Hepatocyte (in vitro differentiated cells): ENCODE data around the gene BICD1. TPM values are rescaled to one million over a fixed set of nuclear protein-coding genes. Genes with fewer than 3 reads are reported as not detected.

ENCODE experiments used
- DNase-seq: peaks from one replicate; pipeline ENCODE4 v3.0.0-alpha.2; 2016; ENCODE audit warnings: low spot score
- H2AFZ ChIP-seq: fragments of 200-600 bp; sonication (generic); 2 replicates; pipeline ENCODE4 v1.6.0; 2016; ENCODE audit warnings: antibody characterized with exemption, mild to moderate bottlenecking
- H3K27ac ChIP-seq: fragments of 200-600 bp; sonication (generic); 2 replicates; pipeline ENCODE4 v1.5.1; 2016; ENCODE audit warnings: mild to moderate bottlenecking
- H3K27me3 ChIP-seq: fragments of 200-600 bp; sonication (generic); 2 replicates; pipeline ENCODE4 v1.6.1; 2016
- H3K36me3 ChIP-seq: fragments of 200-600 bp; sonication (generic); replicated peaks from 2 replicates; pipeline ENCODE4 v1.5.1; 2016; ENCODE audit warnings: low read depth; ENCODE audit not compliant: insufficient read depth
- H3K4me1 ChIP-seq: fragments of 200-600 bp; sonication (generic); 2 replicates; pipeline ENCODE4 v1.5.1; 2016; ENCODE audit warnings: mild to moderate bottlenecking, moderate library complexity; ENCODE audit not compliant: insufficient read depth
- H3K4me2 ChIP-seq: fragments of 200-600 bp; sonication (generic); 2 replicates; pipeline ENCODE4 v1.6.0; 2016
- H3K4me3 ChIP-seq: fragments of 200-600 bp; sonication (generic); 2 replicates; pipeline ENCODE4 v1.5.1; 2016; ENCODE audit warnings: mild to moderate bottlenecking
- H3K79me2 ChIP-seq: fragments of 200-600 bp; sonication (generic); 2 replicates; pipeline ENCODE4 v1.6.0; 2017; ENCODE audit warnings: mild to moderate bottlenecking
- H3K9me2 ChIP-seq: fragments of 200-600 bp; sonication (generic); replicated peaks from 2 replicates; pipeline ENCODE4 v1.6.0; 2017; ENCODE audit warnings: mild to moderate bottlenecking; ENCODE audit not compliant: insufficient read depth
- H3K9me3 ChIP-seq: fragments of 200-600 bp; sonication (generic); 2 replicates; pipeline ENCODE4 v1.5.1; 2016; ENCODE audit warnings: low read depth, mild to moderate bottlenecking
- H4K20me1 ChIP-seq: fragments of 200-600 bp; sonication (generic); 2 replicates; pipeline ENCODE4 v1.6.0; 2016; ENCODE audit warnings: mild to moderate bottlenecking; ENCODE audit not compliant: insufficient read depth, poor library complexity, severe bottlenecking
- EZH2 ChIP-seq: fragments of 200-600 bp; sonication (generic); IDR thresholded peaks from 2 replicates; pipeline ENCODE4 v1.6.1; 2016; ENCODE audit warnings: antibody characterized with exemption, mild to moderate bottlenecking, borderline replicate concordance
- EZH2phosphoT487 ChIP-seq: fragments of 200-600 bp; sonication (generic); IDR thresholded peaks from one replicate; pipeline ENCODE4 v1.6.1; 2018; ENCODE audit warnings: antibody characterized with exemption, mild to moderate bottlenecking, low read depth, moderate library complexity; ENCODE audit not compliant: unreplicated experiment, severe bottlenecking
- WGBS: methylation state at CpG from one replicate; pipeline ENCODE4 v1.1.6; 2016; ENCODE audit warnings: low lambda C conversion rate; ENCODE audit errors: missing lambda C conversion rate; 5-methylcytosine and 5-hydroxymethylcytosine counted together
- polyA plus RNA-seq: library from polyadenylated mRNA; unstranded; fragments of >200 nt; fragmentation: Nextera tagmentation; extraction: Ambion mirVana; gene quantifications from 2 replicates; pipeline ENCODE4 v1.2.1, GENCODE V29; 2016
- total RNA-seq: library from RNA; depleted of rRNA; stranded (reverse); fragments of >200 nt; gene quantifications from 2 replicates; pipeline ENCODE4 v1.2.3, GENCODE V29; 2014
- TF ChIP-seq, protein P1 (sequence below): fragments of 200-600 bp; sonication (generic); IDR thresholded peaks from 2 replicates; pipeline ENCODE4 v1.5.1; 2016; ENCODE audit warnings: antibody characterized with exemption, mild to moderate bottlenecking; ENCODE audit not compliant: poor library complexity

The BICD1 gene
- total and polyA plus RNA-seq, 2 experiments from 2014 or later = 19.7 to 23.6 TPM

DNA sequence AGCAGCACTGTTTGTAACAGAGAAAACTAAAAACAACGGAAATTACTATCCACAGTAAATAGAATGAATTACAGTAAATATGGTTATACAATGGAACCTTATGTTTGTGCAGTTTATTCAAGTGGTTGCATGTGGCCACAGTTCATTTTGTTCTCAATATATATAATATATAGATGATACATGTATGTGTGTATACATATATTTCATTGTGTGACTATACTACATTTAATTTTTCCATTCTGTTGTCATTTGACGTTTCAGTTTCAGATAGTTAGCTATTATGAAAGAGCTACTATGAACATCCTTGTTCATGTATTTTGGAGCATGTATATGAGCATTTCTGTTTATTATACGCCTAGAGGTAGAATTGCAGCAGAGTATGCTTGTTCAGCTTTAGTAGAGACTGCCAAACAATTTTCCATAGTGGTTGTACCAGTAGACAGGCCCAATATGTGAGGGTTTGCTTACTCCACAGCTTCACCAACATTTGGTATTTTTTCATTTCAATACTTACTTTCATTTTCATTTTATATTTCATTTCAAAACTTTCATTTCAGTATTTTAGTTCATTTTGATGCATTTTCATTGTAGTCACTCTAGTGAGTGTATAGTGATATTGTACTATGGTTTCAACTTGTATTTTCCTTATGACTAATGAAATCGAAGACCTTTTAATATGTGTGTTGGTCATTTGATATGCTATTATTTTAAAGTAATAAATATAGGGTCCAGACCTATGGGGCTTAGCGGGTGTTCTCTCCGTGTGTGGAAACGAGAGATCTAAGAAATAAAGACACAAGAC is 151.2 kb downstream of the BICD1 start:
- H3K4me3 ChIP-seq = no peak overlapping the region
- no peaks in the 10 kb centered on the region for H3K27me3 ChIP-seq
- no peak for DNase-seq
- H3K9me3 ChIP-seq = peaks cover 4% of the 10 kb centered on the region
- H3K27ac ChIP-seq = no peak overlapping the region
- no peaks in the 10 kb centered on the region for H4K20me1 ChIP-seq
- H3K36me3 ChIP-seq = no peaks in the 10 kb centered on the region
- TF ChIP-seq, protein P1, sequence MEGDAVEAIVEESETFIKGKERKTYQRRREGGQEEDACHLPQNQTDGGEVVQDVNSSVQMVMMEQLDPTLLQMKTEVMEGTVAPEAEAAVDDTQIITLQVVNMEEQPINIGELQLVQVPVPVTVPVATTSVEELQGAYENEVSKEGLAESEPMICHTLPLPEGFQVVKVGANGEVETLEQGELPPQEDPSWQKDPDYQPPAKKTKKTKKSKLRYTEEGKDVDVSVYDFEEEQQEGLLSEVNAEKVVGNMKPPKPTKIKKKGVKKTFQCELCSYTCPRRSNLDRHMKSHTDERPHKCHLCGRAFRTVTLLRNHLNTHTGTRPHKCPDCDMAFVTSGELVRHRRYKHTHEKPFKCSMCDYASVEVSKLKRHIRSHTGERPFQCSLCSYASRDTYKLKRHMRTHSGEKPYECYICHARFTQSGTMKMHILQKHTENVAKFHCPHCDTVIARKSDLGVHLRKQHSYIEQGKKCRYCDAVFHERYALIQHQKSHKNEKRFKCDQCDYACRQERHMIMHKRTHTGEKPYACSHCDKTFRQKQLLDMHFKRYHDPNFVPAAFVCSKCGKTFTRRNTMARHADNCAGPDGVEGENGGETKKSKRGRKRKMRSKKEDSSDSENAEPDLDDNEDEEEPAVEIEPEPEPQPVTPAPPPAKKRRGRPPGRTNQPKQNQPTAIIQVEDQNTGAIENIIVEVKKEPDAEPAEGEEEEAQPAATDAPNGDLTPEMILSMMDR = no peak
- TF ChIP-seq EZH2 = no peak
- TF ChIP-seq EZH2phosphoT487 = no peak
- 94% methylated on average over 7 of the region's 7 CpGs for WGBS
- no peaks in the 10 kb centered on the region for H3K4me1 ChIP-seq
- no peaks in the 10 kb centered on the region for H3K9me2 ChIP-seq
- H3K4me2 ChIP-seq = no peak overlapping the region
- H2AFZ ChIP-seq = no peak overlapping the region
- no peaks in the 10 kb centered on the region for H3K79me2 ChIP-seq

DNA sequence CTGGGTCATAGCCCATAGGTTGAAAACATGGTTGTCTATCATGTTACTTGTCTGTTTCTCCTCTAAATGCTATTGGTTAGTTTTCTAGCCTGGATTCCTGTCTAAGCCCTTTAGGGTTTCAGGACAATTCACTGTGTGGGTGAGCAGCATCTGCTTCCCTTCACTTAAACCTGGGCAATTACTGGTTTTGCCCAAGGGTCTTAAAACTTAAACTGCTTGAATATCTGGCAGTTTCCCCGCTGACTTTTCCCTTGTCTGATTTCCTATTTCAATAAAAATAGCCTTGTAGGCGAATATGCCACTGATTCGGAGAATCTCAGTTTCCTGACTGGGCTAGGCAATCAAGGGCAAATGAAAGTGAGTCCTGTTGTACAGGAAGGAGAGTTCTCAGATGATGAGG is 154.0 kb downstream of the BICD1 start:
- Histone ChIP-seq H3K36me3 (no peaks in the 10 kb centered on the region), H3K27ac (no peak overlapping the region), H2AFZ (no peak overlapping the region), H3K9me3 (peaks cover 4% of the 10 kb centered on the region), H3K4me2 (no peak overlapping the region), H3K79me2 (no peaks in the 10 kb centered on the region), H3K4me3 (no peak overlapping the region), H3K4me1 (no peaks in the 10 kb centered on the region), H4K20me1 (no peaks in the 10 kb centered on the region), H3K27me3 (no peaks in the 10 kb centered on the region), H3K9me2 (no peaks in the 10 kb centered on the region)
- TF ChIP-seq EZH2phosphoT487 = no peak
- TF ChIP-seq, protein P1 = no peak
- TF ChIP-seq EZH2 = no peak
- DNase-seq = no peak
- WGBS = 63% methylated on average over 3 of the region's 3 CpGs

DNA sequence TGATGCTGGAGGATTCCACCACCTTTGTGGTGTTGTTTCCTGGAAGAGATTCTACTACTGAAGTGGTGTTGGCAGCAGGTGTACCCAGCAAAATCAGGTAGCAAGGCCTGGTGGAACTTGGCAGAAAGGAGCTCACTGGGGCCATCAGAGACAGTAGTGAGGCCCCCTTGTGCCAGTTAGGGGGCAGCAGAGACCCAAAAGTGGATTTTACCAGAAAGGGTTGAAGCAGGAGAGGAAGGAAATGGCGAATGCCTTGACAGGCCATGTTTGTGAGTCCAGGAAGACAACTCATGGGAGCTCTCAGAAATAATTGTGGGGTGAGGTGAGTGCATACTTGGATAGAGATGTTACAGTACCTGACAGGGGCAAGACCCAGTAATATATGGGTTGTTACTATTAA is 155.0 kb downstream of the BICD1 start:
- H3K36me3 ChIP-seq = no peaks in the 10 kb centered on the region
- no peak overlapping the region for H3K27ac ChIP-seq
- TF ChIP-seq, protein P1 = no peak
- no peak for TF ChIP-seq EZH2phosphoT487
- no peak for TF ChIP-seq EZH2
- 100% methylated on average over 1 of the region's 1 CpG for WGBS
- H3K79me2 ChIP-seq = peaks cover 5% of the 10 kb centered on the region
- H3K4me3 ChIP-seq = no peak overlapping the region
- peaks cover 4% of the 10 kb centered on the region for H3K9me3 ChIP-seq
- no peak overlapping the region for H3K4me2 ChIP-seq
- no peak overlapping the region for H2AFZ ChIP-seq
- H3K9me2 ChIP-seq = no peaks in the 10 kb centered on the region
- no peak for DNase-seq
- no peaks in the 10 kb centered on the region for H4K20me1 ChIP-seq
- no peaks in the 10 kb centered on the region for H3K27me3 ChIP-seq
- no peaks in the 10 kb centered on the region for H3K4me1 ChIP-seq
